Hepatocyte (in vitro differentiated cells): Measurements from ENCODE around the gene EPC2.

Experiments used
- CTCF ChIP-seq: fragments of 200-600 bp; sonication (generic); IDR thresholded peaks from 2 replicates; pipeline ENCODE4 v1.5.1; 2016; ENCODE audit warnings: antibody characterized with exemption, mild to moderate bottlenecking; ENCODE audit not compliant: poor library complexity
- EZH2phosphoT487 ChIP-seq: fragments of 200-600 bp; sonication (generic); IDR thresholded peaks from one replicate; pipeline ENCODE4 v1.6.1; 2018; ENCODE audit warnings: antibody characterized with exemption, mild to moderate bottlenecking, low read depth, moderate library complexity; ENCODE audit not compliant: unreplicated experiment, severe bottlenecking

GRCh38 chr2:148653437-148653836 lies 8.9 kb downstream of the EPC2 start:
- TF ChIP-seq CTCF (no peak), EZH2phosphoT487 (no peak)
